NOMO-1 (cell line): Measurements from ENCODE around the gene PDZRN4.
"Not testable (repeated sequence)": the region's sequence is repeated elsewhere in the genome, so short reads cannot be mapped to it uniquely, and the experiment has no call there.

Source experiments
- DNase-seq, 2 experiments: peaks; one replicate each; lab custom pipeline; 2025; ENCODE audit not compliant: unreplicated experiment in 2 of 2; lab: John Stamatoyannopoulos, UW

The PDZRN4 gene

DNA sequence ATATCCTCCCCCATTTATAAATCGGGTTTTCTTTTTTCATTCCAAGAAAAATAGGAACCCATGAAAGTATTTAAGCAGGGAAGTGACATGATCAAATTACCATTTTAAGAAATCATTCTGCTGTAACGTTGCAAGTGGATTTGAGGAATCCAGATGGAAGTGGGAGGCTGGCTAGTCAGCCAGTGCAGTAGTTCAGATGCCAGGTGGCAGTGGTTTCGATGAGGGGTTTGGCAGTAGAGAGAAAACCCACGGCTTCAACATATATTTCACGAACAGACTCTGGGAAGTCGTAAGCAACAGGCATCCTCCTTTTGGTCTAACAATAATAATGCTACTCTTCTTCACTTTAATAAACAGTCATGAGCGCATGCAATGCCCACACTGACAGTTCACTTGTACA, 25.0 kb downstream of the PDZRN4 start:
- no peak for DNase-seq

DNA sequence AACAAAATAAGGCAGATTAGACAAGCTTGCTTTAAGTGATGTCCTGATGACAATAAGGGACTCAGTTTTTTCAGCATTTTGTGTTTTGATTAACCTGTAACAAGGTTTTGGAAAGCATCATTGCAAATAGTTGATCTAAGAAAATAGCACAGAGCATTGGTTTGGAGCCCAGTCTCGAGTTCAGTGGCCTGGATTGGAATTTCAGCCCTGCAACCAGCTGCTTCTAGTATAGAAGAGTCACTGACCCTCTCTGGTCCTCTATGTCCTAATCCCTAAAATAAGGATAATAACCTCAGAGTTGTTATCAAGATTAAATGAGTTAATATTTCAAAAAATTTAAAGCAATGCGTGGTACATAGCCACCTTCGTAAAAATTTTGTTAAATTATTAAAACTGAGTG, 25.5 kb downstream of the PDZRN4 start:
- DNase-seq = no peak

DNA sequence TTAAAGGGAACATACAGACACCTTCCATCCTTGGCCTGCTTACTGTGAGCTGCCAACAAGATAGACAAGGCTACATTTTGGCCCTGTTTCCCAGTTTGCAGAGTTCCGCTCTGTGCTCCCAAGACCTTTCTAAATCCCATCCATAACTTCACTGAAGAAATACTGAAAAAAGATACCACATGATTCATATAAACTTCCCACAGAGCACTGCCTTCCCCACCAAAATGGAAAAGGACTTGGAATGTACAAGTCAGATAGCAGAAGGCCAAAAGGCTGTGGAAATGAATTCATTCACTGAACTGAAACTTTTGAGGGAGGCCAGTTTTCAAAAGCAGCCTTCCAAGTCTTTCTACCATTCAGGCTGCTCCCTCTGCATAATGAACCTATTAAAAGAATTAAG, 29.6 kb downstream of the PDZRN4 start:
- DNase-seq = no peak

DNA sequence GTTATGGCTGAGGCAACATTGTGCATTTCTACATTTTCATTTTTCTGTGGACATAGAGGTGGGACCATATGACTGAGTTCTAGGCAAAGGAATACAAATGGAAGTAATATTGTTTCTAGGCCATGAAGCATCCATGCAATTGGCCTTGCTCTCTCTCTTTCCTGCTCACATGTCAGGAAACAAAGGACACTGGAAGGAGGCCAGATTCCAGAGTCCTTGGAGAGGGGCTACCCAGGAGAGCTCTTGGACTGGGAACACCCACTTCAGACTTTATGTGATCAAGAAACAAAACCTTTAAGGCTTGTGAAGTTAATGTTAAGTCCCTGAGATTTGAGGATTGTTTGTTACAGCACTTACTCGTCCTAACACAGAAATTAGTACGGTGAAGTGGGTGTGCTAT, 32.8 kb downstream of the PDZRN4 start:
- DNase-seq = no peak

DNA sequence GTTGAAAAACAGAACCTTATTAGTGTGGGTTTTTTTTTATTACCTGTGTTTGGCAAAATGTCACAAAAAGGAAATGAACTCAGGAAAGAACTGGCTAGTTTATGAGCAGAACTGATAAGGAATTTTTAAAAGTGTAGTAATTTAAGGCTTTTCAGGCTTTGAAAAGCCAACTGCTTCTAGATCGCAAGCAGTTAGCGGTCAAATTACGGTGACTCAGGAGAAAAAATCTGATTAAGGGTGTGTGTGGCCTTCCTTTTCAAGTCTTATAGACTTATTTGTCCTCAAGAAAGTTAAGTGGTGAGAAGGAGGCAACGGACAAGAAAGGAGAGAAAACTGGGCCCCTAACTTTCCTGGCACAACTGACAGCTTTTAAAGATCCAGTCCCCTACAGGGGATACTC, 33.4 kb downstream of the PDZRN4 start:
- DNase-seq = no peak

DNA sequence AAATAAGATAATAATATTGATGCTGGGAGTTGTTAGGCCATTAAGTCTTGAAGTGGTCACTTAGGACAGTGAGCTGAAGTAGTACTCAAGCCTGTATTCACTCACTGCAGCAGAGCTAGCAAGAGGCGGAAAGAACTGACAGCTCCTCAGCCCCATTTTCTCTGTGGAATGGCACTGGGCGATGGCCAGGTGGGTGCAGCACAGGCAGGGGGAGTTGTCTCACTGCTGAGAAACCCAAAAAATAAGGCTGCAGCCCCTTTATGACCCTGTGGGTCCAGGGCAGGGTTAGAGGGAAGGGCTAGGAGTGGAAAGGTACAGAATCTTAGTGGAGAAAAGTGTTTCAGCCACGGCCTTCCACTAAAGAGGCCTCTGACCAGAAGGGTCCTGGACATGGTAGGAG, 35.5 kb downstream of the PDZRN4 start:
- no peak for DNase-seq

DNA sequence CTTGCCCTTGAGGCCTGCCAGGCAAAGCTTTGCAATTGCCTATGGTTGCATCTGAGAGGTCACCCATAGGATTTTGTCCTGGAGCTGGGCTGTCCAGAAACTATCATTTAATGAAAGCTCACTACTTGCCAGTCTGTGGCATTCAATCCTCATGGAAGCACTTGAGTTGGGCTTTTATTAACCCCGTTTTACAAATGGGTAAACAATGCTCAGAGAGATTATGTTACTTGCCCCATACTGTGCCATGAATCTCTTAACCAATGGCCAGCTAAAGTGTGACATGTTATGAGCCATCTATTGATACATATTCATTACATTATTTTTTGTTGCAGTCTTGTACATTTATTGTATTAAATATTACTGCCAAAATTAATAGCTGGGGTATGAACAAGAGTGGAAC, 35.9 kb downstream of the PDZRN4 start:
- DNase-seq = no peak

DNA sequence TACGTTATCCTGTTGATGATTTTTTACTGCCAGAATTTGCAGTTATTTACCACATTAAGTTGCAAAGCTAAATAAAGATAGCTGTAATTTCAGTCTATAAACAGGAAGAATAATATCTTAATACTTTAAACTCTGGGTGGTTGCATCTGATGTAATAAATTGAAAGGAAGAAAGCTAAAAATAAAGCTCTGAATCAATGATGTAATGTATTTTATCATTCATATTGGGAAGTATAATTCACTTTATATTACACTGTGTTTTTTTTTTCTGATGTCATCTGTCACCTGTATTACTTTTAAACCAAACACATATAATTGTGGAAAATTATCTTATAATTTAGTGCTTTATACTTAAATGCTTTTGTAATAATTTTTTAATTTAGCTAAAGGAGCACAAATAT, 37.1 kb downstream of the PDZRN4 start:
- DNase-seq = no peak

DNA sequence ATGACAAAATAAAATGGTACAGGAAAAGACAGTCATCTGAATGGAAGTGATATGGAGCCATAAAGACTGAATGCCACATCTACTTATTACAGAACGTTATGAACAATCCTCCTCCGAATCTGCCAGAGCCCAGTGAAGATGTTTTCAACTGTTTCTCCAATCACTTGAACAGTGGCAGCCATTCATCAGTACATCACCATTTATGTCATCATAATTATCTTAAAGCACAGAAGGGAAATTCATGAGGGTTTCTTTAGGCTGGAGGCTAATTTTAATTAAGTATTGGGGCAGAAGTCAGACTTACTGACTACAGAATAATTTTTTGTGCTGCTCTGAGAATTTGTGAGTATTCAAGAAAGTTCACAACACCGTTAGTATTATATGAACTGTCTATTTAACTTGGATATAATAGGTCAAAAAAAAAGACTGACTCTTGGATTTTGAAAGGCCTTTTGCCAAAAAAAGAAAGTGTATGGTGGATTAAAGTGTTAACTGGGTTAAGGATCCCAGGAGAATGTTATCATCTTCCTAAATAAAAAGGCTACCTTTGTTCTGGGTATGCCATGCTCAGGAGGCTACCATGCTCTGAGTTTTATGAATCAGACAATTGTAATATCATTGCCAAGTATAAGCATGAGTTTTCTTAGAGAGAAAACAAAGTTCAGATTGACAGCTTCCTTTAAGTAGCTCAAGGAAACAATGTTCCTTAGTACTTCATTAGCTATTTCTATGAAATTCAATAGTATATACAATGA, 40.1 kb downstream of the PDZRN4 start:
- DNase-seq = no peak

DNA sequence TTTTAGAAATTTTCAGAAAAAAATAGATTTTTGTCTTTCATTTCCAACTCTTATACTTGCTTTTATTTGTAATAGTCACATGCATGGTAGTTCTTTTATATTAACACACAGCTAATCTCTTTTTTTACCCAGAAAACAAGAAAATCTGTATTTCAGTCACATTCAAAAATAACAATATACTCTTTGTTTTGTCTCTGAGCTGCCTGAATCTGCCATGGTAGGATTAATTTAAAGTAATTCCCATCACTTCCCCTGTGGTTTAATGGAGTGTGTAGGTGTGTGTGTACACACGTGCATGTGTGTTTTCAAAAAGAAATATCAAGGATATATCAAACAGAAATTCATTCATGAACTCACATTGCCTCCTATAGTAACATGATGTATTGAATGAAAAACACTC, 42.6 kb downstream of the PDZRN4 start:
- DNase-seq = no peak

DNA sequence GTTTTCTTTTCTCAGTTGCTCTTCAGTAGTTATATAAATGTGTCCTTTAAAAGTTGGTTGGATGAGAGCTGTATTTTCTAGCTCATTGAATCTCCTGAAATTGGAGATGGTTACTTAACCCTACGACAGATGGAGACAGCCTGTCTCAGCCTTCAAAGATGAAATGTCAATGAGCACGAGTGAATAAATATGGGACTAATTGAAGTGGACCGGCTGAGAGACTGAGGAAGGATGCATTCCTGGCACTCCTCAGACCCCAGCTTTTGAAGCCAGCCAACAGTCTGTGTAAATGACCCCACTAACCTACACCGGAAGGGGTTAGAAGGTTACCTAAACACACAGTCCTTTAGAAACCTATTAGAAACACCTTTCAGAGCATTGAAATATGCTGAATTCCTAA, 46.6 kb downstream of the PDZRN4 start:
- DNase-seq = no peak

DNA sequence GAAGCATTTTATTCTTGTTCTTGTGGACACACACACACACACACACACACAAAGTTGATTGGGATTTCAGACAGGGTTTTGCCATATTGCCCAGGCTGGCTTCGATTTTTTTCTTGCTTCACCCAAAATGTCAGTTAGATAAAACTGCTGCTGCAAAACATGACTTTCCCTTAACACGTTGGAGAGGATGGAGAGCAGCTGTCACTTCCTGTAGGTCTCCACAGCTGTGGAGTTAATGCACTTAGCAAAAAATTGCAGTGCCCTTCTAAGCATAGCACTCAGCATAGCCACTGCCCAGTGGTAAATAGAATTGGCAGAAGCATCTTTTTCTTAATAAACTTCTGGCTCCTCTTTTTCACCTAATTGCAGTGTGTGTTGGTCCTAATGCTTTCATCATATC, 54.5 kb downstream of the PDZRN4 start:
- no peak for DNase-seq

DNA sequence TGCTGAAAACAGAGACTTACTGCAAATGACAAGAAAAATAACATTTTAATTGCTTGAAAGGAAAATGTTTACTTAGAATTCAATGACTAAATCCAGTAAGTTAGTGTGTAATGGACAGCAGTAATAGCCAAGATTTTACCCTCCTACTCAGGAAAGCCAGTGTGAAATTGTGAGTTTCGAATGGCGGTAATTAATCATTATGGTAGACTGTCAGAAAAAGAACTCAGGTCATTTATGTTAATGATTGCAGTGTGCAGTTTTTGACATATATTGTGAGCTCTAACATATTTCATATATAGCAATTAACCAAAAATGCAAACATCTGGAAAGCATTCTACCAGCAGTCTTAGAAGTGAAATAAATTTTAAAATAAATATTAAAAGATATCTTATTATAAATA, 60.3 kb downstream of the PDZRN4 start:
- DNase-seq = no peak

DNA sequence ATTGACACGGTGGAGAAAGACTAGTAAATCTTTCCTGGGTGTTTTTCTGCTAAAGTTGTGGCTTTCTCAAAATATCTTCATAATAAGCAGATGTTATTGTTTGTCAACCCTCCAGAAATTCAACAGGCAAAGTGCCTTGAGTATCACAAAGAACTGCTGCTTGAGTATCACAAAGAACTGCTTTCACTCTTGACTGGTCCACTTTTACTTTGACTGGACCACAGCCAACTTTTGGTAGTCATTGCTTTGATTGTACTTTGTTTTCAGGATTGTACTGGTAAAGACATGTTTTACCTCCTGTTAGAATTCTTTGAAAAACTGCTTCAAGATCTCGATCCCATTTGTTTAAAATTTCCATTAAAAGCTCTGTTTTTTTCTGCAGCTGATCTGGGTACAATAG, 62.6 kb downstream of the PDZRN4 start:
- DNase-seq = no peak

DNA sequence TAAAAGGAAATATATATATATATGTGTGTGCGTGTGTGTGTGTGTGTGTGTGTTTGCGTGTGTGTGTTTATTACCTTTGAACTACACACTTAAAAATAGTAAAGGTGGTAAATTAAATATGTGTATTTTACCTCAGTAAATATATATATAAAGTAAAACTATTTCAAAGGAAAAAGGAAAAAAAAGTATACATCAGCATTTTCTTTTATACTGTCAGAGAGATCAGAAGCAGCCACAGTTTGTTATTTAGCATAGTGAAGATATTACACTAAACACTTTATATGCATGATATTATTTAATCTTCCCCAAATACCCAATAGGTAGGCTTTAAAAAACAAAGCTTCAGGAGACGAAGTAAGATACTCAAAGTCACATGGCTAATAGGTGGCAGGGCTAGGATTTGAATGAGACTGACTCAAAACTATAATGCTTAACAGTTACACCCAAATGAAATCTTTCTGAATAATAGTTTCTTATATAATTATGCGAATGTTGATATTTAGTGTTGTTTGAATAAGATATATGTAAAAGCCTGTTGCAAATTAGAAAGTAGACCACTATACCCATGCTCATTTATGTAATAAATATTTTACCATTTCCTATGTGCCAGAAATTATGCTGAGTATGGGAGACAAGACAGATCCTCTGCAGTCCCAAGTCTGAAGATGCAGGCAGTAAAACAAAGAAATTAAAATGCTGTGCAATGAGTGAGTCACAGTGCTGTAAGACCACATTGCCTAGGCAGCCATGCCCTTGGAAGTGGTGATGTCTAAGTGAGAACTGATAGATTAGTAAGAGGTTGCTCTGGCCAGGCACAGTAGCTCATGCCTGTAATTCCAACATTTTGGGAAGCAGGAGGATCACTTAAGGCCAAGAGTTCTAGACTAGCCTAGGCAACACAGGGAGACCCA, 66.1 kb downstream of the PDZRN4 start:
- DNase-seq = no peak

DNA sequence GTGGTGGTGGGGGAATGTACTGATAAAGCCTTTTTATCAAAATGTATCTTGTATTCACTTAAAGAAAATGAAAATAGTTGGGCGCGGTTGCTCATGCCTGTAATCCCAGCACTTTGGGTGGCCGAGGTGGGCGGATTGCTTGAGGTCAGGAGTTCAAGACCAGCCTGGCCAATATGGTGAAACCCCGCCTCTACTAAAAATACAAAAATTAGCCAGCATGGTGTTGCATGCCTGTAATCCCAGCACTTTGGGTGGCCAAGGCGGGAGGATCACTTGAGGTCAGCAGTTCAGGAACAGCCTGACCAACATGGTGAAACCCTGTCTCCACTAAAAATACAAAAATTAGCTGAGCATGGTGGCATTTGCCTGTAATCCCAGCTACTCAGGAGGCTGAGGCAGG, 75.1 kb downstream of the PDZRN4 start:
- not testable (repeated sequence) for DNase-seq

DNA sequence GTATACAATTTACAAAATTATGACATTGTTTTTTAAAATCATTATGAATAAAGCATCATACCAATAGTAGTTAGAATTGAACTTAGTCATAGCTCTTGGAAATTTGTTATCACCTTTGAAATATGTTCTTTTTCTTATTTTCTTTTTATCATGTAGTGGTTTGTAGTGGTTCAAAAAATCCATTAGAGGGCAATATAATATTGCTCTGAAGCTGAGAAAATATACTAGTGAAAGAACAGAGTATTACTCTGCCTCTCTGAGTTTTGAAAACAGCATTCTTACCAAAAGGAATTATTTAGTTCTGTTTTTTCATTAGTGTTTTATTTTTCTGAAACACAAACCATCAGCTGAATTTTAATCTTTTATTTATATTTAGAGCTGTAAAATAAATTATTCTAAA, 76.2 kb downstream of the PDZRN4 start:
- DNase-seq = peak in 1 of 2 experiments; percentile 41

DNA sequence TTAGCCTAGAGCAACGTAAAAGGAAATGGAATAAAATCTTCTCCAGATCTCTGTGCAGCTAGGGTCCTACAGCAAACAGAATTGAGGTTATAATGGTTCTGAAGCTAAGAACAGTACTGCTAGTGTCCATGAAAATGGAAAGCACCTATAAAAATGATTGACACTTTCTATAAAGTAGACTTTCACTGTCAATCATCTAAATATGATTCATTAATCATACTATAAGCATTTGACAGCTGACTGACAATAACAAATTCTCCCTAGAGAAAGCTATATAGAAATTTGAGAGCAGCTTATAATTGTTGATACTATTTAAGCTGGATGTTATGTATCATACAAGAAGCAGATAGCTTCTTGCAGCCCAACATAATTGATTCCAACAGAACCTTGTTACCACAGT, 80.9 kb downstream of the PDZRN4 start:
- no peak for DNase-seq

DNA sequence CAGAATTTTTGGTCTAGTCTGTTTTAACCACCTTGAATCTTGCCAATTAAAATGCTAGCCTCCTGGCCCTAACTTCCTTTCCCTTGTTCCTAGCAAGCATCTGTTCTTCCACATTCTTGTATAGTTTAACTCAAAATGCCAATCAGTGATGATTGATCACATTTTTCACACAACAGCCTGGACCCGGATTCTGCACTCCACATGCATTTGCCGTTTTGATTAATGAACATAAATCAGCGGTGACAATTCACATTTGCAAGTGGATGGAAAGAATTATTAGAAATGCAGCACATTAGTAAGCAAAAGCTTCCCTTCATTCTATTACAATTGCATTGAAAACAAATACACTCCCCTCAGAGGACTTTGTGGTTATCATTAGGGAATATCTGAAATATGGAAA, 83.4 kb downstream of the PDZRN4 start:
- DNase-seq = no peak

DNA sequence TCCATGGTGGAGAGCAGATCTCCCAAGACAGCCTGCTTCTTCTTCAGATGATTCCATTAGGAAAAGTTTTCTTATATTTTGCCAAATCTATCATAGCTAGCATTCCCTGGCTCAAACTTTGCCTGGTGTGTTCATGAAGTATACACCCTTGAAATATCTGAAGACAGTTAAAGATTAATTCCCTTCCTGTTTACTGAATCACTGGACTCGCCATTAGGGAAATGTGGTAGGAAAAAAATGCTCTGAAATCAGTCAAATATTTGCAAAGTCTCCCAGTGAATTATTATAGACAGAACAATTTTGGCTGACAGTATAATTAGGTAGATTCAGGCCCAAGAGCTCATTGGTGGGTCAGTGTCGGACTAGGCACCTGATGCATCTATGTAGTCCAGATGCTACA, 86.5 kb downstream of the PDZRN4 start:
- DNase-seq = no peak

DNA sequence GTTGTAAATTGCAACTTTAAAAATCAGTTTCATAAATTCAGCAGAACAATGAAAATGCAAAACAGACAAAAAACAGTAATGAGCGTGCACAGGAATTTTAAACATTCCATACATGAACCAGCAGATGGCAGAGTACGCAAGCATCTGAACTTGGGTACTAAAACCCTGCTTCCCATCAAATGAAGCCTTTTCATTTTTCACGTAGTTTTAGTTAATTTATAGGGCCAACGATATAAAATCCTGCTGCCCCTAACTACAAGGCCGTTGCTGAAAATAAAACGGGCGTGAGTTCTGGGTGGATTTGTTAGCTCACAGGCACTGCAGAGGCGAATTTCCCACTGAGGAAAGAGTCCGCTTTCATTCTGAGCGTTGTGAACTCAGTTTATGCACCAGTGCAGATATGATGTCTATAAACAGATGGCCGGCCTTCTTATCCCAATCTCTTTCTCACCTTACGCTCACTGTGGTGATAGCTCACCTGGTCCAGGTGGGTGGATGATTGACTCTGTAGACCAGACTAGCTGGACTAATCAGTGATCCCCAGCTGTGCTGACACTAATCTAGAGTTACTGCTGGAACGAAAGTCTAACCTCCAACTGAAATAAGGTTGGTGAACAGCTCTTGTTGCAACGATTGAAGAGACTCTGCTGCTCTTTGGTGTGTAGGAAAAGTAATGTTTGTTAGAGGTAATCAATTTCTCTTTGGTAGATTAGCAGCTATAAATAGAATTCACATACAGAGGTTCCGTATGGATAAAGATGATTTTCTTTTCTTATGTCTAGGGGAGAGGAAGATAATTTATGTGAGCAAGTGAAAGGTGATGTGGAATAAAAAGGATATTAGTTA, 89.2 kb downstream of the PDZRN4 start:
- DNase-seq = peak; percentile 22 to 46
